Vagina (tissue), 2 donors: Measurements from ENCODE around the gene ZFX.

Source experiments
- POLR2A ChIP-seq, 2 donors: fragments of 450-650 bp; IDR thresholded peaks; one replicate each; pipeline ENCODE4 v1.6.1; 2017; ENCODE audit warnings: antibody characterized with exemption in 2 of 2, mild to moderate bottlenecking in 2 of 2, moderate library complexity in 2 of 2
- POLR2AphosphoS5 ChIP-seq, 2 donors: sonication (generic); formaldehyde crosslinking; IDR thresholded peaks; one replicate each; pipeline ENCODE4 v1.9.0; 2017; ENCODE audit warnings: antibody characterized with exemption in 2 of 2, mild to moderate bottlenecking in 2 of 2, low read depth in 1 of 2; ENCODE audit not compliant: insufficient read depth in 1 of 2
- TF ChIP-seq, protein P1 (sequence below), 3 experiments: fragments of 450-650 bp in 2 of 3; fragments of 200-600 bp in 1 of 3; sonication (generic) in 1 of 3; IDR thresholded peaks; one replicate each; pipeline ENCODE4 v1.5.1; 2017 to 2019; ENCODE audit warnings: antibody characterized with exemption in 3 of 3, mild to moderate bottlenecking in 2 of 3, moderate library complexity in 2 of 3

DNA sequence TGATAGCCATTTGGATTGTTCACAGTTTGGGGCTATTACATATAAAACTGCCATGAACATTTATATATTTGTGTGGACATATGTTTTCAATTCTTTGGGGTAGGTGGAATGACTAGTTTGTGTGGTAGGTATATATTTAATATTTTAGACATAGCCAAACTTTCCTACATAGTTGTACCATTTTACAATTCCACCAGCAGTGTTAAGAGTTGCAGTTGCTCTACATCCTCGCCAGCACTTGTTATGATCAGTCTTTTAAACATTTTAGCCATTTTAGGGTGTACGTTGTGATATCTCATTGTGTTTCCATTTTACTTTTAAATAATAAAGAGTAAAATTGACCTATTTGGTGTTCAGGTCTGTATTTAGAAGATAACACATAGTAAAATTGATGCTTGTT lies 76.6 kb downstream of the ZFX start:
- TF ChIP-seq, protein P1, sequence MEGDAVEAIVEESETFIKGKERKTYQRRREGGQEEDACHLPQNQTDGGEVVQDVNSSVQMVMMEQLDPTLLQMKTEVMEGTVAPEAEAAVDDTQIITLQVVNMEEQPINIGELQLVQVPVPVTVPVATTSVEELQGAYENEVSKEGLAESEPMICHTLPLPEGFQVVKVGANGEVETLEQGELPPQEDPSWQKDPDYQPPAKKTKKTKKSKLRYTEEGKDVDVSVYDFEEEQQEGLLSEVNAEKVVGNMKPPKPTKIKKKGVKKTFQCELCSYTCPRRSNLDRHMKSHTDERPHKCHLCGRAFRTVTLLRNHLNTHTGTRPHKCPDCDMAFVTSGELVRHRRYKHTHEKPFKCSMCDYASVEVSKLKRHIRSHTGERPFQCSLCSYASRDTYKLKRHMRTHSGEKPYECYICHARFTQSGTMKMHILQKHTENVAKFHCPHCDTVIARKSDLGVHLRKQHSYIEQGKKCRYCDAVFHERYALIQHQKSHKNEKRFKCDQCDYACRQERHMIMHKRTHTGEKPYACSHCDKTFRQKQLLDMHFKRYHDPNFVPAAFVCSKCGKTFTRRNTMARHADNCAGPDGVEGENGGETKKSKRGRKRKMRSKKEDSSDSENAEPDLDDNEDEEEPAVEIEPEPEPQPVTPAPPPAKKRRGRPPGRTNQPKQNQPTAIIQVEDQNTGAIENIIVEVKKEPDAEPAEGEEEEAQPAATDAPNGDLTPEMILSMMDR (IDR thresholded peaks at IDR 0.05) = no peak
- TF ChIP-seq POLR2A (IDR thresholded peaks at IDR 0.05) (no peak), POLR2AphosphoS5 (IDR thresholded peaks at IDR 0.05; ENCODE audit: insufficient read depth in 1 of 2, low read depth in 1 of 2) (no peak)
